K562 (cell line): Measurements from ENCODE around the gene SLC11A1. TPM values are rescaled to one million over a fixed set of nuclear protein-coding genes. Genes with fewer than 3 reads are reported as not detected.
A peak's percentile ranks its signal among the peaks of the same experiment; 100 is the strongest.

Experiments used
- EHMT2 ChIP-seq: fragments of 450-650 bp; IDR thresholded peaks from 2 replicates; pipeline ENCODE4 v1.6.1; 2018; ENCODE audit warnings: antibody characterized with exemption
- EP400 ChIP-seq: fragments of 450-650 bp; IDR thresholded peaks from 2 replicates; pipeline ENCODE4 v1.6.1; 2017; ENCODE audit warnings: antibody characterized with exemption, mild to moderate bottlenecking, moderate library complexity
- PTTG1 ChIP-seq: fragments of 450-650 bp; IDR thresholded peaks from 2 replicates; pipeline ENCODE4 v1.6.1; 2016; ENCODE audit warnings: low read depth, mild to moderate bottlenecking, missing genetic modification characterization, missing compliant biosample characterization
- RBBP5 ChIP-seq: fragments of 200-600 bp; sonication (generic); IDR thresholded peaks from 2 replicates; pipeline ENCODE4 v1.6.1; 2012; ENCODE audit warnings: borderline replicate concordance, mild to moderate bottlenecking, low read length, control low read depth, inconsistent platforms; ENCODE audit not compliant: insufficient read depth, poor library complexity, severe bottlenecking
- TCFL5 ChIP-seq: fragments of 250-450 bp; sonication (Bioruptor Pico); conservative IDR thresholded peaks from 2 replicates; pipeline ENCODE4 v1.6.1; 2021; ENCODE audit warnings: mild to moderate bottlenecking, moderate library complexity, matching md5 sums
- ZNF79 ChIP-seq: fragments of 250-450 bp; sonication (Bioruptor Pico); IDR thresholded peaks from 2 replicates; pipeline ENCODE4 v1.4.0; 2020; ENCODE audit warnings: low read depth, mild to moderate bottlenecking, moderate library complexity
- polyA plus RNA-seq, 8 experiments: library from polyadenylated mRNA; depleted of rRNA in 4 of 8; stranded (reverse) in 5 of 8; unstranded in 3 of 8; fragments of >200 nt; fragmentation: Nextera tagmentation in 2 of 8; fragmentation: Illumina TruSeq in 1 of 8; extraction: Ambion mirVana in 2 of 8; extraction: Trizol in 1 of 8; gene quantifications; 2 replicates each; pipeline versions ENCODE4 v1.2.1 to v1.2.3, GENCODE V29; 2011 to 2014; ENCODE audit warnings: inconsistent platforms in 1 of 8, missing spikeins in 1 of 8
- total RNA-seq, 7 experiments: library from RNA; depleted of rRNA in 6 of 7; stranded (reverse); fragments of >200 nt in 6 of 7; fragmentation: Illumina TruSeq in 2 of 7; extraction: Trizol in 2 of 7; gene quantifications; 2 replicates each; pipeline versions ENCODE4 v1.2.1 to v1.2.3, GENCODE V29; 2011 to 2021; ENCODE audit warnings: low replicate concordance in 1 of 7
- TF ChIP-seq, protein P1 (sequence below): fragments of 450-650 bp; formaldehyde crosslinking; IDR thresholded peaks from 2 replicates; pipeline ENCODE4 v1.4.0; 2022; ENCODE audit warnings: missing genetic modification characterization
- TF ChIP-seq, protein P2 (sequence below): IDR thresholded peaks from 2 replicates; pipeline ENCODE4 v1.6.1; 2011; ENCODE audit warnings: borderline replicate concordance, low read depth, mild to moderate bottlenecking, moderate library complexity, low read length; ENCODE audit not compliant: insufficient read depth, poor library complexity, severe bottlenecking
- TF ChIP-seq, protein P3 (sequence below), 3 experiments: fragments of 200-800 bp in 1 of 3; fragments of 250-450 bp in 1 of 3; fragments of 450-650 bp in 1 of 3; sonication (Bioruptor Pico) in 1 of 3; sonication (Bioruptor generic) in 1 of 3; formaldehyde crosslinking in 1 of 3; IDR thresholded peaks; 2 replicates each; pipeline versions ENCODE4 v1.6.1 to v1.8.0; 2016 to 2022; ENCODE audit warnings: mild to moderate bottlenecking in 2 of 3, missing genetic modification characterization in 2 of 3, missing compliant biosample characterization in 1 of 3, moderate library complexity in 1 of 3
- TF ChIP-seq, protein P4 (sequence below): fragments of 450-650 bp; IDR thresholded peaks from 2 replicates; pipeline ENCODE4 v1.6.1; 2017; ENCODE audit warnings: antibody characterized with exemption, mild to moderate bottlenecking

SLC11A1 gene
- total and polyA plus RNA-seq, 9 of the 15 experiments (the other 6 are each of a cell fraction or from before 2014, with no cell fraction given), result 0.35 to 1.6 (median 0.65) TPM

DNA sequence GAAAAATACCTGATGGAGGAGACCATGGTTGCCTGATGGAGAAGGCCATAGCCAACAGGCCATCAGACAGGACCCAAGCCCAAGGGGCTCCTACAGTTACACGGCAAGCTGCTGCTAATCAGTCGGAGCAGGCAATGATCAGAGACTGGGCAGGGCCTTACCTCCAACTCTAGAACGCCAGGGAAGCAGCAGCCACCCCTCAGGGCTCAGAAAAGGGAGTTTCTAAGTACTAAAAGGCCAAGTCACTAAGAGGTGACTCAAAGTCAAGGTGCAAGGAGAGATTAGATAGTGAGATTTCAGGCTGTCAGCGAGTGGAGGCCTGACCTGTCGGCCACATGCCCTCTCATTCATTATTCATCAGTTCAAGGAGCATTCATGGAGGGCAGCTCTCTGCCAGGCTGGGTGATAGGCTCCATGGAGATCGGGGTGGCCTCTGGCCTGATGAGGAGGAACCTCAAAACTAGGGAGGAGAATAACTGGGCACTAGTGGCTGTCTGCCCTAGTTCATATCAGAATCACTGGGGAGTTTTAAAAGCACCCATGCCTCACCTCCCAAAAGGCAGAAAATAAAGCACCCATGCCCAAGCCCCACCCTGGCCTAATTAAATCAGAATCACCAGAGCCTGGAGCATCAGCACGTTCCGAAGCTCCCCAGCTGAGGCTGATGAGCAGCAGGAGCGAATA is 40.5 kb downstream of the SLC11A1 start (continued):
- no peak for TF ChIP-seq ZNF79
- TF ChIP-seq PTTG1 (tag), result no peak
- 0 out of 2 replicates have a peak, but pooled peaks have one; percentile 35 for TF ChIP-seq EP400
- TF ChIP-seq EHMT2, result peak; percentile 50; the same call in 1 of the 2 replicates
- TF ChIP-seq, protein P1, sequence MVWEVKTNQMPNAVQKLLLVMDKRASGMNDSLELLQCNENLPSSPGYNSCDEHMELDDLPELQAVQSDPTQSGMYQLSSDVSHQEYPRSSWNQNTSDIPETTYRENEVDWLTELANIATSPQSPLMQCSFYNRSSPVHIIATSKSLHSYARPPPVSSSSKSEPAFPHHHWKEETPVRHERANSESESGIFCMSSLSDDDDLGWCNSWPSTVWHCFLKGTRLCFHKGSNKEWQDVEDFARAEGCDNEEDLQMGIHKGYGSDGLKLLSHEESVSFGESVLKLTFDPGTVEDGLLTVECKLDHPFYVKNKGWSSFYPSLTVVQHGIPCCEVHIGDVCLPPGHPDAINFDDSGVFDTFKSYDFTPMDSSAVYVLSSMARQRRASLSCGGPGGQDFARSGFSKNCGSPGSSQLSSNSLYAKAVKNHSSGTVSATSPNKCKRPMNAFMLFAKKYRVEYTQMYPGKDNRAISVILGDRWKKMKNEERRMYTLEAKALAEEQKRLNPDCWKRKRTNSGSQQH (CRISPR knock-in tag), result peak; percentile 47; the same call in 1 of the 2 replicates
- TF ChIP-seq, protein P2, sequence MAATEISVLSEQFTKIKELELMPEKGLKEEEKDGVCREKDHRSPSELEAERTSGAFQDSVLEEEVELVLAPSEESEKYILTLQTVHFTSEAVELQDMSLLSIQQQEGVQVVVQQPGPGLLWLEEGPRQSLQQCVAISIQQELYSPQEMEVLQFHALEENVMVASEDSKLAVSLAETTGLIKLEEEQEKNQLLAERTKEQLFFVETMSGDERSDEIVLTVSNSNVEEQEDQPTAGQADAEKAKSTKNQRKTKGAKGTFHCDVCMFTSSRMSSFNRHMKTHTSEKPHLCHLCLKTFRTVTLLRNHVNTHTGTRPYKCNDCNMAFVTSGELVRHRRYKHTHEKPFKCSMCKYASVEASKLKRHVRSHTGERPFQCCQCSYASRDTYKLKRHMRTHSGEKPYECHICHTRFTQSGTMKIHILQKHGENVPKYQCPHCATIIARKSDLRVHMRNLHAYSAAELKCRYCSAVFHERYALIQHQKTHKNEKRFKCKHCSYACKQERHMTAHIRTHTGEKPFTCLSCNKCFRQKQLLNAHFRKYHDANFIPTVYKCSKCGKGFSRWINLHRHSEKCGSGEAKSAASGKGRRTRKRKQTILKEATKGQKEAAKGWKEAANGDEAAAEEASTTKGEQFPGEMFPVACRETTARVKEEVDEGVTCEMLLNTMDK, result no peak
- TF ChIP-seq, protein P3, sequence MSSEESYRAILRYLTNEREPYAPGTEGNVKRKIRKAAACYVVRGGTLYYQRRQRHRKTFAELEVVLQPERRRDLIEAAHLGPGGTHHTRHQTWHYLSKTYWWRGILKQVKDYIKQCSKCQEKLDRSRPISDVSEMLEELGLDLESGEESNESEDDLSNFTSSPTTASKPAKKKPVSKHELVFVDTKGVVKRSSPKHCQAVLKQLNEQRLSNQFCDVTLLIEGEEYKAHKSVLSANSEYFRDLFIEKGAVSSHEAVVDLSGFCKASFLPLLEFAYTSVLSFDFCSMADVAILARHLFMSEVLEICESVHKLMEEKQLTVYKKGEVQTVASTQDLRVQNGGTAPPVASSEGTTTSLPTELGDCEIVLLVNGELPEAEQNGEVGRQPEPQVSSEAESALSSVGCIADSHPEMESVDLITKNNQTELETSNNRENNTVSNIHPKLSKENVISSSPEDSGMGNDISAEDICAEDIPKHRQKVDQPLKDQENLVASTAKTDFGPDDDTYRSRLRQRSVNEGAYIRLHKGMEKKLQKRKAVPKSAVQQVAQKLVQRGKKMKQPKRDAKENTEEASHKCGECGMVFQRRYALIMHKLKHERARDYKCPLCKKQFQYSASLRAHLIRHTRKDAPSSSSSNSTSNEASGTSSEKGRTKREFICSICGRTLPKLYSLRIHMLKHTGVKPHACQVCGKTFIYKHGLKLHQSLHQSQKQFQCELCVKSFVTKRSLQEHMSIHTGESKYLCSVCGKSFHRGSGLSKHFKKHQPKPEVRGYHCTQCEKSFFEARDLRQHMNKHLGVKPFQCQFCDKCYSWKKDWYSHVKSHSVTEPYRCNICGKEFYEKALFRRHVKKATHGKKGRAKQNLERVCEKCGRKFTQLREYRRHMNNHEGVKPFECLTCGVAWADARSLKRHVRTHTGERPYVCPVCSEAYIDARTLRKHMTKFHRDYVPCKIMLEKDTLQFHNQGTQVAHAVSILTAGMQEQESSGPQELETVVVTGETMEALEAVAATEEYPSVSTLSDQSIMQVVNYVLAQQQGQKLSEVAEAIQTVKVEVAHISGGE (CRISPR knock-in tag; IDR thresholded peaks at IDR 0.05), result no peak
- TF ChIP-seq, protein P4, sequence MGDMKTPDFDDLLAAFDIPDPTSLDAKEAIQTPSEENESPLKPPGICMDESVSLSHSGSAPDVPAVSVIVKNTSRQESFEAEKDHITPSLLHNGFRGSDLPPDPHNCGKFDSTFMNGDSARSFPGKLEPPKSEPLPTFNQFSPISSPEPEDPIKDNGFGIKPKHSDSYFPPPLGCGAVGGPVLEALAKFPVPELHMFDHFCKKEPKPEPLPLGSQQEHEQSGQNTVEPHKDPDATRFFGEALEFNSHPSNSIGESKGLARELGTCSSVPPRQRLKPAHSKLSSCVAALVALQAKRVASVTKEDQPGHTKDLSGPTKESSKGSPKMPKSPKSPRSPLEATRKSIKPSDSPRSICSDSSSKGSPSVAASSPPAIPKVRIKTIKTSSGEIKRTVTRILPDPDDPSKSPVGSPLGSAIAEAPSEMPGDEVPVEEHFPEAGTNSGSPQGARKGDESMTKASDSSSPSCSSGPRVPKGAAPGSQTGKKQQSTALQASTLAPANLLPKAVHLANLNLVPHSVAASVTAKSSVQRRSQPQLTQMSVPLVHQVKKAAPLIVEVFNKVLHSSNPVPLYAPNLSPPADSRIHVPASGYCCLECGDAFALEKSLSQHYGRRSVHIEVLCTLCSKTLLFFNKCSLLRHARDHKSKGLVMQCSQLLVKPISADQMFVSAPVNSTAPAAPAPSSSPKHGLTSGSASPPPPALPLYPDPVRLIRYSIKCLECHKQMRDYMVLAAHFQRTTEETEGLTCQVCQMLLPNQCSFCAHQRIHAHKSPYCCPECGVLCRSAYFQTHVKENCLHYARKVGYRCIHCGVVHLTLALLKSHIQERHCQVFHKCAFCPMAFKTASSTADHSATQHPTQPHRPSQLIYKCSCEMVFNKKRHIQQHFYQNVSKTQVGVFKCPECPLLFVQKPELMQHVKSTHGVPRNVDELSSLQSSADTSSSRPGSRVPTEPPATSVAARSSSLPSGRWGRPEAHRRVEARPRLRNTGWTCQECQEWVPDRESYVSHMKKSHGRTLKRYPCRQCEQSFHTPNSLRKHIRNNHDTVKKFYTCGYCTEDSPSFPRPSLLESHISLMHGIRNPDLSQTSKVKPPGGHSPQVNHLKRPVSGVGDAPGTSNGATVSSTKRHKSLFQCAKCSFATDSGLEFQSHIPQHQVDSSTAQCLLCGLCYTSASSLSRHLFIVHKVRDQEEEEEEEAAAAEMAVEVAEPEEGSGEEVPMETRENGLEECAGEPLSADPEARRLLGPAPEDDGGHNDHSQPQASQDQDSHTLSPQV, result peak; percentile 46; the same call in 1 of the 2 replicates
- peak; percentile 34 for TF ChIP-seq RBBP5
- no peak for TF ChIP-seq TCFL5 (CRISPR knock-in tag)
